HEK293 (cell line): ENCODE data around the gene RIC3.

Experiments
- CTCF ChIA-PET: fragments of 350-600 bp; formaldehyde crosslinking; extraction: SDS; loops from one replicate; lab custom pipeline; 2021; ENCODE audit warnings: antibody characterized with exemption; lab: Yijun Ruan, JAX
- POLR2A ChIA-PET: fragments of 300-600 bp; formaldehyde crosslinking; extraction: SDS; loops from one replicate; lab custom pipeline; 2020; ENCODE audit warnings: antibody characterized with exemption, inconsistent platforms; lab: Yijun Ruan, JAX
- H3K27ac ChIP-seq: fragments of 200-500 bp; sonication (Bioruptor generic); 2 replicates; pipeline ENCODE4 v1.5.1; 2014; ENCODE audit warnings: low read depth, low read length, control low read depth, inconsistent platforms; ENCODE audit errors: extremely low read depth
- H3K36me3 ChIP-seq, 2 experiments: fragments of 200-500 bp in 1 of 2; sonication (Bioruptor generic) in 1 of 2; 1 replicate in 1 of 2; 2 replicates in 1 of 2; pipeline ENCODE4 v1.5.1; 2014 to 2017; ENCODE audit warnings: inconsistent platforms in 2 of 2, low read length in 2 of 2; ENCODE audit not compliant: control insufficient read depth in 2 of 2, insufficient read depth in 1 of 2
- H3K4me1 ChIP-seq: fragments of 200-500 bp; sonication (Bioruptor generic); 2 replicates; pipeline ENCODE4 v1.5.1; 2014; ENCODE audit warnings: mild to moderate bottlenecking, low read length, inconsistent platforms; ENCODE audit not compliant: control insufficient read depth, insufficient read depth
- H3K4me3 ChIP-seq: 2 replicates; pipeline ENCODE4 v1.5.1; 2011; ENCODE audit warnings: low read depth, mild to moderate bottlenecking, control low read depth, low read length, moderate library complexity
- H3K9me3 ChIP-seq: fragments of 200-500 bp; sonication (Bioruptor generic); 2 replicates; pipeline ENCODE4 v1.5.1; 2014; ENCODE audit warnings: low read depth, low read length, inconsistent platforms; ENCODE audit not compliant: control insufficient read depth, insufficient read depth
- GLI4 ChIP-seq: fragments of 450-650 bp; formaldehyde crosslinking; IDR thresholded peaks from 2 replicates; pipeline ENCODE4 v1.5.1; 2016; ENCODE audit warnings: missing biosample characterization, missing genetic modification characterization
- PRDM1 ChIP-seq: fragments of 450-650 bp; formaldehyde crosslinking; IDR thresholded peaks from 2 replicates; pipeline ENCODE4; 2016; ENCODE audit warnings: missing biosample characterization, missing genetic modification characterization
- SCRT2 ChIP-seq: fragments of 450-650 bp; formaldehyde crosslinking; IDR thresholded peaks from 2 replicates; pipeline ENCODE4 v1.5.1; 2016; ENCODE audit warnings: missing biosample characterization, missing genetic modification characterization
- ZFP3 ChIP-seq: fragments of 450-650 bp; formaldehyde crosslinking; IDR thresholded peaks from 2 replicates; pipeline ENCODE4 v1.5.1; 2016; ENCODE audit warnings: low read depth, missing biosample characterization, missing genetic modification characterization
- ZFP69B ChIP-seq: fragments of 450-650 bp; formaldehyde crosslinking; IDR thresholded peaks from 2 replicates; pipeline ENCODE4 v1.5.1; 2016; ENCODE audit warnings: missing biosample characterization, missing genetic modification characterization
- ZNF133 ChIP-seq: fragments of 450-650 bp; formaldehyde crosslinking; IDR thresholded peaks from 2 replicates; pipeline ENCODE4 v1.5.1; 2016; ENCODE audit warnings: missing biosample characterization, missing genetic modification characterization
- ZNF146 ChIP-seq: fragments of 450-650 bp; formaldehyde crosslinking; IDR thresholded peaks from 2 replicates; pipeline ENCODE4 v1.5.1; 2016; ENCODE audit warnings: missing biosample characterization, missing genetic modification characterization
- ZNF155 ChIP-seq: fragments of 450-650 bp; formaldehyde crosslinking; IDR thresholded peaks from 2 replicates; pipeline ENCODE4 v1.5.1; 2016; ENCODE audit warnings: missing biosample characterization, missing genetic modification characterization
- ZNF214 ChIP-seq: fragments of 450-650 bp; formaldehyde crosslinking; IDR thresholded peaks from 2 replicates; pipeline ENCODE4 v1.5.1; 2017; ENCODE audit warnings: missing biosample characterization, mild to moderate bottlenecking, missing genetic modification characterization, borderline replicate concordance
- ZNF221 ChIP-seq: fragments of 450-650 bp; formaldehyde crosslinking; IDR thresholded peaks from 2 replicates; pipeline ENCODE4 v1.5.1; 2017; ENCODE audit warnings: missing biosample characterization, missing genetic modification characterization, borderline replicate concordance
- ZNF600 ChIP-seq: fragments of 450-650 bp; formaldehyde crosslinking; IDR thresholded peaks from 2 replicates; pipeline ENCODE4 v1.5.1; 2016; ENCODE audit warnings: missing biosample characterization, missing genetic modification characterization
- ZSCAN16 ChIP-seq: fragments of 450-650 bp; formaldehyde crosslinking; IDR thresholded peaks from 2 replicates; pipeline ENCODE4 v1.5.1; 2016; ENCODE audit warnings: missing biosample characterization, missing genetic modification characterization
- TF ChIP-seq, protein P1 (sequence below): fragments of 450-650 bp; IDR thresholded peaks from 2 replicates; pipeline ENCODE4 v1.5.1; 2018; ENCODE audit warnings: missing biosample characterization, missing genetic modification characterization
- TF ChIP-seq, protein P2 (sequence below): fragments of 450-650 bp; formaldehyde crosslinking; IDR thresholded peaks from 2 replicates; pipeline ENCODE4 v1.5.1; 2016; ENCODE audit warnings: missing biosample characterization, missing genetic modification characterization
- TF ChIP-seq, protein P3 (sequence below): fragments of 450-650 bp; formaldehyde crosslinking; IDR thresholded peaks from 2 replicates; pipeline ENCODE4 v1.5.1; 2016; ENCODE audit warnings: missing biosample characterization, missing genetic modification characterization
- TF ChIP-seq, protein P4 (sequence below): fragments of 450-650 bp; formaldehyde crosslinking; IDR thresholded peaks from 2 replicates; pipeline ENCODE4 v1.5.1; 2016; ENCODE audit warnings: missing biosample characterization, missing genetic modification characterization
- TF ChIP-seq, protein P5 (sequence below): fragments of 450-650 bp; formaldehyde crosslinking; IDR thresholded peaks from 2 replicates; pipeline ENCODE4 v1.5.1; 2016; ENCODE audit warnings: missing biosample characterization, missing genetic modification characterization, borderline replicate concordance
- TF ChIP-seq, protein P6 (sequence below): fragments of 450-650 bp; formaldehyde crosslinking; IDR thresholded peaks from 2 replicates; pipeline ENCODE4; 2016; ENCODE audit warnings: missing biosample characterization, missing genetic modification characterization
- TF ChIP-seq, protein P7 (sequence below): IDR thresholded peaks from 2 replicates; pipeline ENCODE4 v1.6.1; 2011; ENCODE audit warnings: mild to moderate bottlenecking, low read depth, low read length, borderline replicate concordance
- TF ChIP-seq, protein P8 (sequence below): fragments of 450-650 bp; formaldehyde crosslinking; IDR thresholded peaks from 2 replicates; pipeline ENCODE4 v1.5.1; 2016; ENCODE audit warnings: missing biosample characterization, missing genetic modification characterization, low read depth

The RIC3 gene

DNA sequence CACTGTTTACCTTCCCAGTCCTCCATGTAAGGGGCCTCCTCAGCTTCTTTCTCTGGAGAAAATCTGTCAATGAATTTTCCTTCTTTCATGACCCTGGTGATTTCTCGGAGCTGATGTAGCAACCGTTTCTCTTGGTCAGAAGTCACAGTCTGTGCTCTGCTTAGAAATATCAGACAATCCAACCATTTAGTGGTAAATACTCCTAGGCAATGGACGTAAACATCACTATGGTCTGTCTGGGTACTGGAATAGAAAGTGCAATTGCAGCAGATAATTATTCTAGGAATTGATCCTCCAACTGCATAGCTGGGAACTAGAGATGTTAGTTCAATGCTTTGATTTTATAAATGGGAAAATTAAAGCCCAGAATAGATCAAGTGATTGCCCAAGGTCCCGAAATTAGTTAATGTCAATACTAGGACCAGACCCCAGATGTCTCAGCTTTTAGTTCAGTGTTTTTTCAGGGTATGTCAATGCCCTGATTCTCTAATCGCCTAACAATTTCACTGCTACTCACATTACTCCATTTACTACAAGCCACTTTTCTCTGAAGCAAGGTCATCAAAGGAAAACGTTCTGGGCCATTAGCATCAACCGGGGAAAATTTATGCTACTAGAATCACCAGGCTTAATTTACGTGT lies 42.1 kb downstream of the RIC3 start:
- CTCF ChIA-PET: no interaction called here
- POLR2A ChIA-PET: no interaction called here
- Histone ChIP-seq H3K27ac (no peak overlapping the region), H3K9me3 (no peaks in the 10 kb centered on the region), H3K36me3 (no peaks in the 10 kb centered on the region), H3K4me1 (no peaks in the 10 kb centered on the region), H3K4me3 (no peak overlapping the region)
- TF ChIP-seq ZNF133 (tag by site-specific recombination) (no peak), ZNF221 (tag by site-specific recombination) (no peak), SCRT2 (tag by site-specific recombination) (no peak), ZSCAN16 (tag by site-specific recombination) (no peak), GLI4 (tag by site-specific recombination) (no peak), ZFP3 (tag by site-specific recombination) (no peak), ZNF214 (no peak), ZNF600 (tag by site-specific recombination) (no peak), ZFP69B (tag by site-specific recombination) (no peak), PRDM1 (tag by site-specific recombination) (no peak), ZNF155 (tag by site-specific recombination) (no peak), ZNF146 (tag by site-specific recombination) (no peak)
- TF ChIP-seq, protein P1, sequence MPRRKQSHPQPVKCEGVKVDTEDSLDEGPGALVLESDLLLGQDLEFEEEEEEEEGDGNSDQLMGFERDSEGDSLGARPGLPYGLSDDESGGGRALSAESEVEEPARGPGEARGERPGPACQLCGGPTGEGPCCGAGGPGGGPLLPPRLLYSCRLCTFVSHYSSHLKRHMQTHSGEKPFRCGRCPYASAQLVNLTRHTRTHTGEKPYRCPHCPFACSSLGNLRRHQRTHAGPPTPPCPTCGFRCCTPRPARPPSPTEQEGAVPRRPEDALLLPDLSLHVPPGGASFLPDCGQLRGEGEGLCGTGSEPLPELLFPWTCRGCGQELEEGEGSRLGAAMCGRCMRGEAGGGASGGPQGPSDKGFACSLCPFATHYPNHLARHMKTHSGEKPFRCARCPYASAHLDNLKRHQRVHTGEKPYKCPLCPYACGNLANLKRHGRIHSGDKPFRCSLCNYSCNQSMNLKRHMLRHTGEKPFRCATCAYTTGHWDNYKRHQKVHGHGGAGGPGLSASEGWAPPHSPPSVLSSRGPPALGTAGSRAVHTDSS (tag by site-specific recombination): no peak
- TF ChIP-seq, protein P2, sequence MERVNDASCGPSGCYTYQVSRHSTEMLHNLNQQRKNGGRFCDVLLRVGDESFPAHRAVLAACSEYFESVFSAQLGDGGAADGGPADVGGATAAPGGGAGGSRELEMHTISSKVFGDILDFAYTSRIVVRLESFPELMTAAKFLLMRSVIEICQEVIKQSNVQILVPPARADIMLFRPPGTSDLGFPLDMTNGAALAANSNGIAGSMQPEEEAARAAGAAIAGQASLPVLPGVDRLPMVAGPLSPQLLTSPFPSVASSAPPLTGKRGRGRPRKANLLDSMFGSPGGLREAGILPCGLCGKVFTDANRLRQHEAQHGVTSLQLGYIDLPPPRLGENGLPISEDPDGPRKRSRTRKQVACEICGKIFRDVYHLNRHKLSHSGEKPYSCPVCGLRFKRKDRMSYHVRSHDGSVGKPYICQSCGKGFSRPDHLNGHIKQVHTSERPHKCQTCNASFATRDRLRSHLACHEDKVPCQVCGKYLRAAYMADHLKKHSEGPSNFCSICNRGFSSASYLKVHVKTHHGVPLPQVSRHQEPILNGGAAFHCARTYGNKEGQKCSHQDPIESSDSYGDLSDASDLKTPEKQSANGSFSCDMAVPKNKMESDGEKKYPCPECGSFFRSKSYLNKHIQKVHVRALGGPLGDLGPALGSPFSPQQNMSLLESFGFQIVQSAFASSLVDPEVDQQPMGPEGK: no peak
- TF ChIP-seq, protein P3, sequence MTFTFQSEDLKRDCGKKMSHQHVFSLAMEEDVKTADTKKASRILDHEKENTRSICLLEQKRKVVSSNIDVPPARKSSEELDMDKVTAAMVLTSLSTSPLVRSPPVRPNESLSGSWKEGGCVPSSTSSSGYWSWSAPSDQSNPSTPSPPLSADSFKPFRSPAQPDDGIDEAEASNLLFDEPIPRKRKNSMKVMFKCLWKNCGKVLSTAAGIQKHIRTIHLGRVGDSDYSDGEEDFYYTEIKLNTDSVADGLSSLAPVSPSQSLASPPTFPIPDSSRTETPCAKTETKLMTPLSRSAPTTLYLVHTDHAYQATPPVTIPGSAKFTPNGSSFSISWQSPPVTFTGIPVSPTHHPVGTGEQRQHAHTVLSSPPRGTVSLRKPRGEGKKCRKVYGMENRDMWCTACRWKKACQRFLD (tag by site-specific recombination): no peak
- TF ChIP-seq, protein P4, sequence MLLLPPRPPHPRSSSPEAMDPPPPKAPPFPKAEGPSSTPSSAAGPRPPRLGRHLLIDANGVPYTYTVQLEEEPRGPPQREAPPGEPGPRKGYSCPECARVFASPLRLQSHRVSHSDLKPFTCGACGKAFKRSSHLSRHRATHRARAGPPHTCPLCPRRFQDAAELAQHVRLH (tag by site-specific recombination): no peak
- TF ChIP-seq, protein P5, sequence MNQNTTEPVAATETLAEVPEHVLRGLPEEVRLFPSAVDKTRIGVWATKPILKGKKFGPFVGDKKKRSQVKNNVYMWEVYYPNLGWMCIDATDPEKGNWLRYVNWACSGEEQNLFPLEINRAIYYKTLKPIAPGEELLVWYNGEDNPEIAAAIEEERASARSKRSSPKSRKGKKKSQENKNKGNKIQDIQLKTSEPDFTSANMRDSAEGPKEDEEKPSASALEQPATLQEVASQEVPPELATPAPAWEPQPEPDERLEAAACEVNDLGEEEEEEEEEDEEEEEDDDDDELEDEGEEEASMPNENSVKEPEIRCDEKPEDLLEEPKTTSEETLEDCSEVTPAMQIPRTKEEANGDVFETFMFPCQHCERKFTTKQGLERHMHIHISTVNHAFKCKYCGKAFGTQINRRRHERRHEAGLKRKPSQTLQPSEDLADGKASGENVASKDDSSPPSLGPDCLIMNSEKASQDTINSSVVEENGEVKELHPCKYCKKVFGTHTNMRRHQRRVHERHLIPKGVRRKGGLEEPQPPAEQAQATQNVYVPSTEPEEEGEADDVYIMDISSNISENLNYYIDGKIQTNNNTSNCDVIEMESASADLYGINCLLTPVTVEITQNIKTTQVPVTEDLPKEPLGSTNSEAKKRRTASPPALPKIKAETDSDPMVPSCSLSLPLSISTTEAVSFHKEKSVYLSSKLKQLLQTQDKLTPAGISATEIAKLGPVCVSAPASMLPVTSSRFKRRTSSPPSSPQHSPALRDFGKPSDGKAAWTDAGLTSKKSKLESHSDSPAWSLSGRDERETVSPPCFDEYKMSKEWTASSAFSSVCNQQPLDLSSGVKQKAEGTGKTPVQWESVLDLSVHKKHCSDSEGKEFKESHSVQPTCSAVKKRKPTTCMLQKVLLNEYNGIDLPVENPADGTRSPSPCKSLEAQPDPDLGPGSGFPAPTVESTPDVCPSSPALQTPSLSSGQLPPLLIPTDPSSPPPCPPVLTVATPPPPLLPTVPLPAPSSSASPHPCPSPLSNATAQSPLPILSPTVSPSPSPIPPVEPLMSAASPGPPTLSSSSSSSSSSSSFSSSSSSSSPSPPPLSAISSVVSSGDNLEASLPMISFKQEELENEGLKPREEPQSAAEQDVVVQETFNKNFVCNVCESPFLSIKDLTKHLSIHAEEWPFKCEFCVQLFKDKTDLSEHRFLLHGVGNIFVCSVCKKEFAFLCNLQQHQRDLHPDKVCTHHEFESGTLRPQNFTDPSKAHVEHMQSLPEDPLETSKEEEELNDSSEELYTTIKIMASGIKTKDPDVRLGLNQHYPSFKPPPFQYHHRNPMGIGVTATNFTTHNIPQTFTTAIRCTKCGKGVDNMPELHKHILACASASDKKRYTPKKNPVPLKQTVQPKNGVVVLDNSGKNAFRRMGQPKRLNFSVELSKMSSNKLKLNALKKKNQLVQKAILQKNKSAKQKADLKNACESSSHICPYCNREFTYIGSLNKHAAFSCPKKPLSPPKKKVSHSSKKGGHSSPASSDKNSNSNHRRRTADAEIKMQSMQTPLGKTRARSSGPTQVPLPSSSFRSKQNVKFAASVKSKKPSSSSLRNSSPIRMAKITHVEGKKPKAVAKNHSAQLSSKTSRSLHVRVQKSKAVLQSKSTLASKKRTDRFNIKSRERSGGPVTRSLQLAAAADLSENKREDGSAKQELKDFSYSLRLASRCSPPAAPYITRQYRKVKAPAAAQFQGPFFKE (tag by site-specific recombination): no peak
- TF ChIP-seq, protein P6, sequence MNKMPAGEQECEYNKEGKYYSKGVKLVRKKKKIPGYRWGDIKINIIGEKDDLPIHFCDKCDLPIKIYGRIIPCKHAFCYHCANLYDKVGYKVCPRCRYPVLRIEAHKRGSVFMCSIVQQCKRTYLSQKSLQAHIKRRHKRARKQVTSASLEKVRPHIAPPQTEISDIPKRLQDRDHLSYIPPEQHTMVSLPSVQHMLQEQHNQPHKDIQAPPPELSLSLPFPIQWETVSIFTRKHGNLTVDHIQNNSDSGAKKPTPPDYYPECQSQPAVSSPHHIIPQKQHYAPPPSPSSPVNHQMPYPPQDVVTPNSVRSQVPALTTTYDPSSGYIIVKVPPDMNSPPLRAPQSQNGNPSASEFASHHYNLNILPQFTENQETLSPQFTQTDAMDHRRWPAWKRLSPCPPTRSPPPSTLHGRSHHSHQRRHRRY (tag by site-specific recombination): no peak
- TF ChIP-seq, protein P7, sequence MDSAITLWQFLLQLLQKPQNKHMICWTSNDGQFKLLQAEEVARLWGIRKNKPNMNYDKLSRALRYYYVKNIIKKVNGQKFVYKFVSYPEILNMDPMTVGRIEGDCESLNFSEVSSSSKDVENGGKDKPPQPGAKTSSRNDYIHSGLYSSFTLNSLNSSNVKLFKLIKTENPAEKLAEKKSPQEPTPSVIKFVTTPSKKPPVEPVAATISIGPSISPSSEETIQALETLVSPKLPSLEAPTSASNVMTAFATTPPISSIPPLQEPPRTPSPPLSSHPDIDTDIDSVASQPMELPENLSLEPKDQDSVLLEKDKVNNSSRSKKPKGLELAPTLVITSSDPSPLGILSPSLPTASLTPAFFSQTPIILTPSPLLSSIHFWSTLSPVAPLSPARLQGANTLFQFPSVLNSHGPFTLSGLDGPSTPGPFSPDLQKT: no peak
- TF ChIP-seq, protein P8, sequence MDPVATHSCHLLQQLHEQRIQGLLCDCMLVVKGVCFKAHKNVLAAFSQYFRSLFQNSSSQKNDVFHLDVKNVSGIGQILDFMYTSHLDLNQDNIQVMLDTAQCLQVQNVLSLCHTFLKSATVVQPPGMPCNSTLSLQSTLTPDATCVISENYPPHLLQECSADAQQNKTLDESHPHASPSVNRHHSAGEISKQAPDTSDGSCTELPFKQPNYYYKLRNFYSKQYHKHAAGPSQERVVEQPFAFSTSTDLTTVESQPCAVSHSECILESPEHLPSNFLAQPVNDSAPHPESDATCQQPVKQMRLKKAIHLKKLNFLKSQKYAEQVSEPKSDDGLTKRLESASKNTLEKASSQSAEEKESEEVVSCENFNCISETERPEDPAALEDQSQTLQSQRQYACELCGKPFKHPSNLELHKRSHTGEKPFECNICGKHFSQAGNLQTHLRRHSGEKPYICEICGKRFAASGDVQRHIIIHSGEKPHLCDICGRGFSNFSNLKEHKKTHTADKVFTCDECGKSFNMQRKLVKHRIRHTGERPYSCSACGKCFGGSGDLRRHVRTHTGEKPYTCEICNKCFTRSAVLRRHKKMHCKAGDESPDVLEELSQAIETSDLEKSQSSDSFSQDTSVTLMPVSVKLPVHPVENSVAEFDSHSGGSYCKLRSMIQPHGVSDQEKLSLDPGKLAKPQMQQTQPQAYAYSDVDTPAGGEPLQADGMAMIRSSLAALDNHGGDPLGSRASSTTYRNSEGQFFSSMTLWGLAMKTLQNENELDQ (tag by site-specific recombination): no peak
